SK-N-SH (cell line): ENCODE results near the gene WFDC10A. TPM values are rescaled to one million over a fixed set of nuclear protein-coding genes. Genes with fewer than 3 reads are reported as not detected.

Experiments used
- CTCF ChIA-PET: fragments of 300-600, 350-600 bp; formaldehyde crosslinking; extraction: SDS; loops from one replicate; lab custom pipeline; 2021; lab: Yijun Ruan, JAX
- POLR2A ChIA-PET: fragments of 350-600 bp; sonication (Branson Sonifier 250); formaldehyde crosslinking; extraction: SDS; loops from one replicate; lab custom pipeline; 2020; ENCODE audit warnings: antibody characterized with exemption, inconsistent platforms; lab: Yijun Ruan, JAX
- DNase-seq: peaks from one replicate; pipeline ENCODE4 v3.0.0; 2012
- H2AFZ ChIP-seq: fragments of 200-600 bp; sonication (generic); 2 replicates; pipeline ENCODE4 v1.8.1; 2016; ENCODE audit warnings: antibody characterized with exemption, mild to moderate bottlenecking, low read depth
- H3F3A ChIP-seq: fragments of 200-600 bp; sonication (generic); replicated peaks from 2 replicates; pipeline ENCODE3; 2016; ENCODE audit warnings: antibody characterized with exemption, mild to moderate bottlenecking; ENCODE audit not compliant: insufficient read depth
- H3K27ac ChIP-seq, 2 experiments: fragments of 200-500 bp in 1 of 2; fragments of 200-600 bp in 1 of 2; sonication (Bioruptor generic) in 1 of 2; sonication (generic), shearing (Covaris generic) in 1 of 2; 2 replicates each; pipeline versions ENCODE4 v1.5.1 to v1.6.1; 2014 to 2016; ENCODE audit warnings: low read depth in 2 of 2, inconsistent platforms in 1 of 2, low read length in 1 of 2, mild to moderate bottlenecking in 1 of 2, mixed read lengths in 1 of 2
- H3K27me3 ChIP-seq: fragments of 200-600 bp; sonication (generic), shearing (Covaris generic); 2 replicates; pipeline ENCODE4 v1.6.1; 2016; ENCODE audit warnings: mixed run types; ENCODE audit not compliant: insufficient read depth
- H3K36me3 ChIP-seq, 2 experiments: fragments of 200-500 bp in 1 of 2; fragments of 200-600 bp in 1 of 2; sonication (Bioruptor generic) in 1 of 2; sonication (generic) in 1 of 2; replicated peaks in 1 of 2; 2 replicates each; pipeline versions ENCODE3 to v1.5.1; 2014 to 2016; ENCODE audit warnings: low read length in 1 of 2, mild to moderate bottlenecking in 1 of 2; ENCODE audit not compliant: insufficient read depth in 2 of 2, control insufficient read depth in 1 of 2
- H3K4me1 ChIP-seq, 2 experiments: fragments of 200-500 bp in 1 of 2; fragments of 200-600 bp in 1 of 2; sonication (Bioruptor generic) in 1 of 2; sonication (generic), shearing (Covaris generic) in 1 of 2; 2 replicates each; pipeline versions ENCODE4 v1.5.1 to v1.6.1; 2014 to 2016; ENCODE audit warnings: low read depth in 1 of 2, low read length in 1 of 2, mixed run types in 1 of 2; ENCODE audit not compliant: insufficient read depth in 2 of 2, control insufficient read depth in 1 of 2
- H3K4me2 ChIP-seq: fragments of 200-600 bp; sonication (generic), shearing (Covaris generic); 2 replicates; pipeline ENCODE4 v1.6.1; 2017; ENCODE audit warnings: mixed run types
- H3K4me3 ChIP-seq, 2 experiments: fragments of 200-500 bp in 1 of 2; fragments of 200-600 bp in 1 of 2; sonication (Bioruptor generic) in 1 of 2; sonication (generic), shearing (Covaris generic) in 1 of 2; 2 replicates each; pipeline versions ENCODE4 v1.5.1 to v1.8.1; 2014 to 2016; ENCODE audit warnings: low read depth in 2 of 2, inconsistent platforms in 1 of 2, low read length in 1 of 2, mild to moderate bottlenecking in 1 of 2, mixed read lengths in 1 of 2, moderate library complexity in 1 of 2
- H3K79me2 ChIP-seq: fragments of 200-600 bp; sonication (generic); 2 replicates; pipeline ENCODE4 v1.8.1; 2017; ENCODE audit warnings: mild to moderate bottlenecking; ENCODE audit not compliant: insufficient read depth
- H3K9ac ChIP-seq: fragments of 200-600 bp; sonication (generic); 2 replicates; pipeline ENCODE4 v1.6.1; 2017; ENCODE audit warnings: mixed run types
- H3K9me2 ChIP-seq: fragments of 200-600 bp; sonication (generic); 2 replicates; pipeline ENCODE4 v1.6.1; 2017; ENCODE audit warnings: mixed run types
- H3K9me3 ChIP-seq: fragments of 200-600 bp; sonication (generic); 2 replicates; pipeline ENCODE4 v1.6.1; 2017; ENCODE audit warnings: mixed run types, mild to moderate bottlenecking, moderate library complexity
- H4K20me1 ChIP-seq: fragments of 200-600 bp; sonication (generic); 2 replicates; pipeline ENCODE4 v1.6.1; 2017; ENCODE audit warnings: mild to moderate bottlenecking, mixed run types; ENCODE audit not compliant: insufficient read depth
- ELF1 ChIP-seq: IDR thresholded peaks from 2 replicates; pipeline ENCODE4 v1.4.0; 2012
- EP300 ChIP-seq, 2 experiments: IDR thresholded peaks; 2 replicates each; pipeline versions ENCODE4 v1.4.0 to v1.6.1; 2012; ENCODE audit warnings: borderline replicate concordance in 1 of 2, low read depth in 1 of 2, low read length in 1 of 2
- FOXJ3 ChIP-seq: sonication (generic); formaldehyde crosslinking; IDR thresholded peaks from 2 replicates; pipeline ENCODE4 v1.5.1; 2020; ENCODE audit warnings: mild to moderate bottlenecking, missing genetic modification reagents
- FOXM1 ChIP-seq: IDR thresholded peaks from 2 replicates; pipeline ENCODE4 v1.4.0; 2012; ENCODE audit warnings: low read depth, mild to moderate bottlenecking
- GABPA ChIP-seq: IDR thresholded peaks from 2 replicates; pipeline ENCODE4 v1.4.0; 2012; ENCODE audit warnings: low read depth, mild to moderate bottlenecking
- GATA2 ChIP-seq: sonication (generic); formaldehyde crosslinking; IDR thresholded peaks from 2 replicates; pipeline ENCODE4 v1.5.0; 2020; ENCODE audit warnings: mild to moderate bottlenecking, missing genetic modification reagents
- JUND ChIP-seq: IDR thresholded peaks from 2 replicates; pipeline ENCODE4 v1.4.0; 2012
- MEF2A ChIP-seq: IDR thresholded peaks from 2 replicates; pipeline ENCODE4 v1.4.0; 2012; ENCODE audit warnings: low read depth, borderline replicate concordance
- NFIC ChIP-seq: IDR thresholded peaks from 2 replicates; pipeline ENCODE4 v1.4.0; 2012; ENCODE audit warnings: borderline replicate concordance
- RCOR1 ChIP-seq: fragments of 150-350 bp; IDR thresholded peaks from 2 replicates; pipeline ENCODE4 v1.6.1; 2017; ENCODE audit warnings: antibody characterized with exemption, low read length
- SIN3A ChIP-seq: IDR thresholded peaks from 2 replicates; pipeline ENCODE4 v1.6.1; 2012; ENCODE audit warnings: low read depth, mild to moderate bottlenecking, low read length, moderate library complexity, borderline replicate concordance
- SMC3 ChIP-seq: IDR thresholded peaks from 2 replicates; pipeline ENCODE4 v1.6.1; 2012; ENCODE audit warnings: low read depth, low read length, improper control_type of control experiment
- TAF1 ChIP-seq: IDR thresholded peaks from 2 replicates; pipeline ENCODE4 v1.6.1; 2012; ENCODE audit warnings: low read depth, mild to moderate bottlenecking, low read length, moderate library complexity, borderline replicate concordance
- TCF12 ChIP-seq: IDR thresholded peaks from 2 replicates; pipeline ENCODE4 v1.4.0; 2012
- TEAD4 ChIP-seq: IDR thresholded peaks from 2 replicates; pipeline ENCODE4 v1.4.0; 2012; ENCODE audit warnings: mild to moderate bottlenecking, borderline replicate concordance; ENCODE audit not compliant: insufficient read depth
- YY1 ChIP-seq: IDR thresholded peaks from 2 replicates; pipeline ENCODE4 v1.4.0; 2012; ENCODE audit warnings: low read depth, mild to moderate bottlenecking
- WGBS: methylation state at CpG from one replicate; pipeline ENCODE4 v1.1.6; 2017; ENCODE audit warnings: low lambda C conversion rate; 5-methylcytosine and 5-hydroxymethylcytosine counted together
- polyA plus RNA-seq, 3 experiments: library from polyadenylated mRNA; depleted of rRNA; stranded (reverse); fragments of >200 nt; gene quantifications; 2 replicates each; pipeline ENCODE4 v1.2.3, GENCODE V29; 2012
- TF ChIP-seq, protein P1 (sequence below): fragments of 150-350 bp; IDR thresholded peaks from 2 replicates; pipeline ENCODE4 v1.6.1; 2016; ENCODE audit warnings: mild to moderate bottlenecking, low read depth, low read length
- TF ChIP-seq, protein P2 (sequence below): IDR thresholded peaks from 2 replicates; pipeline ENCODE4 v1.6.1; 2012; ENCODE audit warnings: mild to moderate bottlenecking, low read depth, low read length, moderate library complexity
- TF ChIP-seq, protein P3 (sequence below): IDR thresholded peaks from 2 replicates; pipeline ENCODE4 v1.4.0; 2012; ENCODE audit warnings: low read depth, borderline replicate concordance
- TF ChIP-seq, protein P4 (sequence below): IDR thresholded peaks from 2 replicates; pipeline ENCODE4; 2012

WFDC10A gene
- polyA plus RNA-seq, 1 of the 3 experiments (the other 2 are of a cell fraction), result not detected

DNA sequence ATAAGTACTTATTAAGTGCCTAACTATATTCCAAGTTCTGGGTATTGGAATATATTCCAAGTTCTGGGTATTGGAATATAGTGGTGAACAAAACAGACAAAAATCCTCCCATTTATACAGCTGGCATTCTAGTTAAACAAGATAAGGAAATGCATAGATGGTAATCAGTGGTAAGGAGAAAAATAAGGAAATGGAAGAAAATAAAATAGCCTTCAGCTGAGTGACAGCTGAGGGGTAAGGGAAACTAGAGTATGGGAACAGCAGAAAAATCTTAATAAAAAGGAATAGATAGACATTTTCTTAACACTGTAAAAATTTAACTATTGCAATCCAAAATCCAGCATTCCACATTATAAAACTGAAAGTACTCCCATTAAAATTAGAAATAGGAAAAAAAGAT is 17.2 kb upstream of the WFDC10A start (continued):
- TF ChIP-seq TAF1 (no peak), GATA2 (no peak), SMC3 (no peak)

DNA sequence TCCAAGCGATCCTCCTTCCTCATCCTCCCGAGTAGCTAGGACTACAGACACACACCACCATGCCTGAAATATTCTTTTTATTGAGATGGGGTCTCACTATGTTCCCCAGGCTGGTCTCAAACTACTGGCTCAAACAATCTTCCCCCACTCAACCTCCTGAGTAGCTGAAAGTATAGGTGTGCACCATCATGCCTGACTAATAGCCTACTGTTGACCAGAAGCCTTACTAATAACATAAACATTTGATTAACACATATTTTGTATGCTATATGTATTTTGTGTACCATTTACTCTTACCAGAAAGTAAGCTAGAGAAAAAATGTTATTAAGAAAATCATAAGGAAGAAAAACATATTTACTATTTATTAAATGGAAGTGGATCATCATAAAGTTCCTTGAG is 11.9 kb upstream of the WFDC10A start:
- Histone ChIP-seq H2AFZ (no peak overlapping the region), H3K9me2 (no peaks in the 10 kb centered on the region), H3K9me3 (no peaks in the 10 kb centered on the region), H3K9ac (no peak overlapping the region), H4K20me1 (no peaks in the 10 kb centered on the region), H3F3A (no peaks in the 10 kb centered on the region), H3K4me2 (no peak overlapping the region), H3K4me1 (no peaks in the 10 kb centered on the region), H3K36me3 (no peaks in the 10 kb centered on the region), H3K27me3 (peaks cover 6% of the 10 kb centered on the region; the same call in 1 of the 2 replicates), H3K79me2 (no peaks in the 10 kb centered on the region), H3K4me3 (no peak overlapping the region), H3K27ac (no peak overlapping the region)
- no peak for TF ChIP-seq FOXJ3 (CRISPR knock-in tag)
- TF ChIP-seq, protein P1, sequence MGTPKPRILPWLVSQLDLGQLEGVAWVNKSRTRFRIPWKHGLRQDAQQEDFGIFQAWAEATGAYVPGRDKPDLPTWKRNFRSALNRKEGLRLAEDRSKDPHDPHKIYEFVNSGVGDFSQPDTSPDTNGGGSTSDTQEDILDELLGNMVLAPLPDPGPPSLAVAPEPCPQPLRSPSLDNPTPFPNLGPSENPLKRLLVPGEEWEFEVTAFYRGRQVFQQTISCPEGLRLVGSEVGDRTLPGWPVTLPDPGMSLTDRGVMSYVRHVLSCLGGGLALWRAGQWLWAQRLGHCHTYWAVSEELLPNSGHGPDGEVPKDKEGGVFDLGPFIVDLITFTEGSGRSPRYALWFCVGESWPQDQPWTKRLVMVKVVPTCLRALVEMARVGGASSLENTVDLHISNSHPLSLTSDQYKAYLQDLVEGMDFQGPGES, result no peak
- TF ChIP-seq TEAD4, result no peak
- TF ChIP-seq, protein P2, sequence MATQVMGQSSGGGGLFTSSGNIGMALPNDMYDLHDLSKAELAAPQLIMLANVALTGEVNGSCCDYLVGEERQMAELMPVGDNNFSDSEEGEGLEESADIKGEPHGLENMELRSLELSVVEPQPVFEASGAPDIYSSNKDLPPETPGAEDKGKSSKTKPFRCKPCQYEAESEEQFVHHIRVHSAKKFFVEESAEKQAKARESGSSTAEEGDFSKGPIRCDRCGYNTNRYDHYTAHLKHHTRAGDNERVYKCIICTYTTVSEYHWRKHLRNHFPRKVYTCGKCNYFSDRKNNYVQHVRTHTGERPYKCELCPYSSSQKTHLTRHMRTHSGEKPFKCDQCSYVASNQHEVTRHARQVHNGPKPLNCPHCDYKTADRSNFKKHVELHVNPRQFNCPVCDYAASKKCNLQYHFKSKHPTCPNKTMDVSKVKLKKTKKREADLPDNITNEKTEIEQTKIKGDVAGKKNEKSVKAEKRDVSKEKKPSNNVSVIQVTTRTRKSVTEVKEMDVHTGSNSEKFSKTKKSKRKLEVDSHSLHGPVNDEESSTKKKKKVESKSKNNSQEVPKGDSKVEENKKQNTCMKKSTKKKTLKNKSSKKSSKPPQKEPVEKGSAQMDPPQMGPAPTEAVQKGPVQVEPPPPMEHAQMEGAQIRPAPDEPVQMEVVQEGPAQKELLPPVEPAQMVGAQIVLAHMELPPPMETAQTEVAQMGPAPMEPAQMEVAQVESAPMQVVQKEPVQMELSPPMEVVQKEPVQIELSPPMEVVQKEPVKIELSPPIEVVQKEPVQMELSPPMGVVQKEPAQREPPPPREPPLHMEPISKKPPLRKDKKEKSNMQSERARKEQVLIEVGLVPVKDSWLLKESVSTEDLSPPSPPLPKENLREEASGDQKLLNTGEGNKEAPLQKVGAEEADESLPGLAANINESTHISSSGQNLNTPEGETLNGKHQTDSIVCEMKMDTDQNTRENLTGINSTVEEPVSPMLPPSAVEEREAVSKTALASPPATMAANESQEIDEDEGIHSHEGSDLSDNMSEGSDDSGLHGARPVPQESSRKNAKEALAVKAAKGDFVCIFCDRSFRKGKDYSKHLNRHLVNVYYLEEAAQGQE, result no peak
- no peak for TF ChIP-seq MEF2A
- no peak for TF ChIP-seq NFIC
- no peak for TF ChIP-seq JUND
- TF ChIP-seq, protein P3, sequence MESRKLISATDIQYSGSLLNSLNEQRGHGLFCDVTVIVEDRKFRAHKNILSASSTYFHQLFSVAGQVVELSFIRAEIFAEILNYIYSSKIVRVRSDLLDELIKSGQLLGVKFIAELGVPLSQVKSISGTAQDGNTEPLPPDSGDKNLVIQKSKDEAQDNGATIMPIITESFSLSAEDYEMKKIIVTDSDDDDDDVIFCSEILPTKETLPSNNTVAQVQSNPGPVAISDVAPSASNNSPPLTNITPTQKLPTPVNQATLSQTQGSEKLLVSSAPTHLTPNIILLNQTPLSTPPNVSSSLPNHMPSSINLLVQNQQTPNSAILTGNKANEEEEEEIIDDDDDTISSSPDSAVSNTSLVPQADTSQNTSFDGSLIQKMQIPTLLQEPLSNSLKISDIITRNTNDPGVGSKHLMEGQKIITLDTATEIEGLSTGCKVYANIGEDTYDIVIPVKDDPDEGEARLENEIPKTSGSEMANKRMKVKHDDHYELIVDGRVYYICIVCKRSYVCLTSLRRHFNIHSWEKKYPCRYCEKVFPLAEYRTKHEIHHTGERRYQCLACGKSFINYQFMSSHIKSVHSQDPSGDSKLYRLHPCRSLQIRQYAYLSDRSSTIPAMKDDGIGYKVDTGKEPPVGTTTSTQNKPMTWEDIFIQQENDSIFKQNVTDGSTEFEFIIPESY, result no peak
- TF ChIP-seq EP300 (IDR thresholded peaks at IDR 0.05; ENCODE audit: borderline replicate concordance in 1 of 2, low read depth in 1 of 2, low read length in 1 of 2), result no peak
- TF ChIP-seq FOXM1, result no peak
- TF ChIP-seq RCOR1, result no peak
- TF ChIP-seq YY1, result no peak
- TF ChIP-seq, protein P4, sequence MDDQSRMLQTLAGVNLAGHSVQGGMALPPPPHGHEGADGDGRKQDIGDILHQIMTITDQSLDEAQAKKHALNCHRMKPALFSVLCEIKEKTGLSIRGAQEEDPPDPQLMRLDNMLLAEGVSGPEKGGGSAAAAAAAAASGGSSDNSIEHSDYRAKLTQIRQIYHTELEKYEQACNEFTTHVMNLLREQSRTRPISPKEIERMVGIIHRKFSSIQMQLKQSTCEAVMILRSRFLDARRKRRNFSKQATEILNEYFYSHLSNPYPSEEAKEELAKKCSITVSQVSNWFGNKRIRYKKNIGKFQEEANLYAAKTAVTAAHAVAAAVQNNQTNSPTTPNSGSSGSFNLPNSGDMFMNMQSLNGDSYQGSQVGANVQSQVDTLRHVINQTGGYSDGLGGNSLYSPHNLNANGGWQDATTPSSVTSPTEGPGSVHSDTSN, result no peak
- no peak for TF ChIP-seq ELF1
- no peak for TF ChIP-seq SIN3A
- TF ChIP-seq TCF12, result no peak
- no peak for TF ChIP-seq SMC3
- TF ChIP-seq GABPA, result no peak
- DNase-seq, result no peak
- ChIA-PET CTCF (interaction anchor here (0.6 kb wide), 1 partner anchor 314 kb away, joined by 3 read pairs; no protein-coding TSS in a partner anchor), POLR2A (no interaction called here)
- WGBS, result 6% methylated on average over 2 of the region's 2 CpGs
